AG04450 (cell line): ENCODE measurements around the gene LRCH1. TPM values are rescaled to one million over a fixed set of nuclear protein-coding genes. Genes with fewer than 3 reads are reported as not detected.

Experiments used
- CTCF ChIA-PET: fragments of 300-600, 350-600 bp; formaldehyde crosslinking; extraction: SDS; loops from one replicate; lab custom pipeline; 2022; ENCODE audit warnings: antibody characterized with exemption, inconsistent platforms; lab: Charles Lee
- POLR2A ChIA-PET: fragments of 350-600 bp; formaldehyde crosslinking; extraction: SDS; loops from one replicate; lab custom pipeline; 2021; ENCODE audit warnings: antibody characterized with exemption, inconsistent platforms; lab: Yijun Ruan, JAX
- DNase-seq: peaks from one replicate; pipeline ENCODE4 v3.0.0-alpha.2; 2011; ENCODE audit warnings: low read depth, low spot score
- H3K27ac ChIP-seq: one replicate; pipeline ENCODE4 v1.5.1; 2012; ENCODE audit warnings: low read depth, low read length, control low read depth
- H3K27me3 ChIP-seq: one replicate; pipeline ENCODE4 v1.6.0; 2012; ENCODE audit warnings: low read length; ENCODE audit not compliant: control insufficient read depth, insufficient read depth
- H3K4me3 ChIP-seq: 2 replicates; pipeline ENCODE4 v1.5.1; 2011; ENCODE audit warnings: mild to moderate bottlenecking, low read depth, low read length, control low read depth
- H3K9me3 ChIP-seq: 2 replicates; pipeline ENCODE4 v1.5.1; 2012; ENCODE audit warnings: low read length; ENCODE audit not compliant: control insufficient read depth, insufficient read depth
- polyA plus RNA-seq: library from polyadenylated mRNA; depleted of rRNA; stranded (reverse); fragments of >200 nt; gene quantifications from 2 replicates; pipeline ENCODE4 v1.2.3, GENCODE V29; 2011
- TF ChIP-seq, protein P1 (sequence below): IDR thresholded peaks from 2 replicates; pipeline ENCODE4 v1.5.1; 2011; ENCODE audit warnings: low read depth, low read length, control low read depth, inconsistent platforms

LRCH1 gene
- polyA plus RNA-seq, 1 experiment = 17.4 TPM

DNA sequence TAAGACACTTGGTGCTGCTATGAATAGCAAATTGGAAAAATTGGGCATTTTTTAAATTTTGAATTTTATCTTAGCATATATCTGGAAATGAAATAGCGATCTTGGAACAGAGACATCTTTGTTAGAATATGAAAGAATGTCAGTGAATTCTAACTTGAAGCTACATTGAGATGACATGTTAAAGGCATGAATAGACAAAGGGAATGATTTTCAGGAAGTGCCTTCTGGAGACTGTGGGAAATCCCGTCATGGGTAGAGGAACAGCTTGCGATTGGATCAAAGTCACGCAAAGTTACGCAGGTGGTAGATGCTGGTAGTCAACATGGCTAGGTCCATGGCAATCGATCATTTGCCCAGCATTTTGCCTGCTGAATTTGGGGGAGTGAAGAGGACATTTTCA, 43.5 kb downstream of the LRCH1 start:
- TF ChIP-seq, protein P1, sequence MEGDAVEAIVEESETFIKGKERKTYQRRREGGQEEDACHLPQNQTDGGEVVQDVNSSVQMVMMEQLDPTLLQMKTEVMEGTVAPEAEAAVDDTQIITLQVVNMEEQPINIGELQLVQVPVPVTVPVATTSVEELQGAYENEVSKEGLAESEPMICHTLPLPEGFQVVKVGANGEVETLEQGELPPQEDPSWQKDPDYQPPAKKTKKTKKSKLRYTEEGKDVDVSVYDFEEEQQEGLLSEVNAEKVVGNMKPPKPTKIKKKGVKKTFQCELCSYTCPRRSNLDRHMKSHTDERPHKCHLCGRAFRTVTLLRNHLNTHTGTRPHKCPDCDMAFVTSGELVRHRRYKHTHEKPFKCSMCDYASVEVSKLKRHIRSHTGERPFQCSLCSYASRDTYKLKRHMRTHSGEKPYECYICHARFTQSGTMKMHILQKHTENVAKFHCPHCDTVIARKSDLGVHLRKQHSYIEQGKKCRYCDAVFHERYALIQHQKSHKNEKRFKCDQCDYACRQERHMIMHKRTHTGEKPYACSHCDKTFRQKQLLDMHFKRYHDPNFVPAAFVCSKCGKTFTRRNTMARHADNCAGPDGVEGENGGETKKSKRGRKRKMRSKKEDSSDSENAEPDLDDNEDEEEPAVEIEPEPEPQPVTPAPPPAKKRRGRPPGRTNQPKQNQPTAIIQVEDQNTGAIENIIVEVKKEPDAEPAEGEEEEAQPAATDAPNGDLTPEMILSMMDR = no peak
- H3K4me3 ChIP-seq = no peak overlapping the region
- H3K27ac ChIP-seq = no peak overlapping the region
- POLR2A ChIA-PET = interaction anchor here (0.6 to 1.7 kb wide), 2 partner anchors 21 to 48 kb away, joined by 3 to 6 read pairs; no protein-coding TSS in a partner anchor
- no peaks in the 10 kb centered on the region for H3K9me3 ChIP-seq
- no peak for DNase-seq
- no peaks in the 10 kb centered on the region for H3K27me3 ChIP-seq
- CTCF ChIA-PET = interaction anchor here (1.0 kb wide), 1 partner anchor 45 kb away, joined by 3 read pairs; no protein-coding TSS in a partner anchor

DNA sequence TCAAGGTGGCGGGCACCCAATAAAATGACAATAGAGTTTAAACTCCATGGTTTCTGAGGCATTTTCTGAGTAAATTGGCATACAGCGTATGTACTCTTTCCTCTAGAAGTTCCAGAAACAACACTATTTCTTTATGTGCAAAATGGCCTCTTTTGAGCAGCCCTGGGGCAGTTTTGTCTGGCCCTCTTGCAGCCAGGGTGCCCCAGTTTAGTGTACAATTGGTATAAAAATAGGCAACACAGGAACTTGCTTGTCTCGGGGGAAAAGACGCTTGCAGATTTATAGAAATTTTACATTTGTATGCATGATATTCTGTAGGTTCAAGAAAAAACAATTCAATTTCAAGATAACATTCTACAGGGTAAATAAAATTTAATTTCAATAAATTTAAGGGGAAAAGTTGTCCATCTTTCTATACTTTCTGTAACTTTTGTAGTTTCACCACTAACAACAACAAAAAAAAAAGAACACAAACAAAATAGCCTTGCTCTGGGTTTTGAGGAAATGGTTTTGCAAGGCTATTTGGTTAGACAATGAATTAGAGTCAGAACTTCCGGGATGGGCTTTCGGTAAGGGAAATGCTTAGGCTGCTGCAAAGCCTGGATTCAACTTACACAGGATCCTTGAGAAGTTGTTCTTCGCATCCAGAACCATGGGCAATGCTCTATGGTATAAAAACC, 45.3 kb downstream of the LRCH1 start:
- no peaks in the 10 kb centered on the region for H3K9me3 ChIP-seq
- CTCF ChIA-PET = no interaction called here
- no peak overlapping the region for H3K27ac ChIP-seq
- POLR2A ChIA-PET = no interaction called here
- TF ChIP-seq, protein P1 = no peak
- no peaks in the 10 kb centered on the region for H3K27me3 ChIP-seq
- DNase-seq = no peak
- no peak overlapping the region for H3K4me3 ChIP-seq

DNA sequence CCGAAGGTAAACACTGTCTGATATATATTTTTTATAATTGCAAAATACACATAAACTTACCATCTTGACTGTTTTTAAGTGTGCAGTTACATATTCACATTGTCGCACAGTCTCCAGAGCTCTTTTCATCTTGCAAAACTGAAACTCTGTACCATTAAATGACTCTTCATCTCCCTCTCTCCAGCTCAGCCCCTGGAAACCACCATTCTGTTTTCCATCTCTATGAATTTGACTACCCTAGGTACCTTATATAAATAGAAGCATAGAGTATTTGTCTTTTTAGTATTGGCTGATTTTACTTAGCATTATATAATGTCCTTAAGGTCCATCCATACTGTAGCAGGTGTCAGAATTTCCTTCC, 45.8 kb downstream of the LRCH1 start:
- CTCF ChIA-PET = no interaction called here
- H3K27me3 ChIP-seq = no peaks in the 10 kb centered on the region
- H3K27ac ChIP-seq = no peak overlapping the region
- H3K9me3 ChIP-seq = no peaks in the 10 kb centered on the region
- H3K4me3 ChIP-seq = no peak overlapping the region
- no peak for DNase-seq
- TF ChIP-seq, protein P1 = no peak
- POLR2A ChIA-PET = no interaction called here

DNA sequence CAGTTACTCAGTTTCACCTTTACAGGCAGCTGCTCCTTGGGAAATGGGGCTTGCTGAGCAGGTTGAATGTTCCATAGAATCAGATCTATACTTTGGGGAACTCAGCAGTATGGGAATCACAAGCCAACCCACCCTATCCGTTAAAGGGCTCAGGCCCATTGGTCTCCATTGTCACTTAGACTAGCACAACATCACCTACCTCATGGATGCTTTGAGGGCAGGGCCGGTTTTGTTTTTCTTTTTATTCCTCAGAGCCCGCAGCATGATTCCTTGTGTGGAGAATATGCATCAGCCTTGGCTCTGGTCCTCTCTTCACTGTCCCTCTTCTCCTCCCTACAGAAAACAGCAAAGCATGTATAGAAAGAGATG, 48.0 kb downstream of the LRCH1 start:
- TF ChIP-seq, protein P1 = no peak
- POLR2A ChIA-PET = no interaction called here
- no peak overlapping the region for H3K4me3 ChIP-seq
- H3K27ac ChIP-seq = no peak overlapping the region
- no peaks in the 10 kb centered on the region for H3K9me3 ChIP-seq
- CTCF ChIA-PET = no interaction called here
- no peaks in the 10 kb centered on the region for H3K27me3 ChIP-seq
- DNase-seq = no peak

DNA sequence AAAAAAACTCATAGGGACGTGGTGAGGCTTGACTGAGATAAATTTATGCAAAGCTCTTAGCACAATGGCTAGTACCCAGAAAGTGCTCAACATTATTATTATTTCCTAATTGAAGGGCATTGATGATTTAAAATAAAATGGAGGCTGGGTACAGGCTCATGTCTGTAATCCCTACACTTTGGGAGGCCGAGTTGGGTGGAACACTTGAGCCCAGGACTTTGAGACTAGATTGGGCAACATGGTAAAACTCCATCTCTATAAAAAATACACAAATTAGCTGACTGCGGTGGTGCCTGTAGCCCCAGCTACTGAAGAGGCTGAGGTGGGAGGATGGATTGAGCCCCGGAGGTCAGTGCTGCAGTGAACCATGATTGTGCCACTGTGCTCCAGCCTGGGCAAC, 49.6 kb downstream of the LRCH1 start:
- POLR2A ChIA-PET = no interaction called here
- TF ChIP-seq, protein P1 = no peak
- Histone ChIP-seq H3K27me3 (no peaks in the 10 kb centered on the region), H3K27ac (no peak overlapping the region), H3K9me3 (no peaks in the 10 kb centered on the region), H3K4me3 (no peak overlapping the region)
- CTCF ChIA-PET = interaction anchor here (0.7 kb wide), 1 partner anchor 9 kb away, joined by 3 read pairs; no protein-coding TSS in a partner anchor
- no peak for DNase-seq
